Inflammatory macrophage (primary cell): ENCODE results near the gene STOM.
A peak's percentile ranks its signal among the peaks of the same experiment; 100 is the strongest.
"Not testable (repeated sequence)": the region's sequence is repeated elsewhere in the genome, so short reads cannot be mapped to it uniquely, and the experiment has no call there.

Source experiments
- DNase-seq, 2 donors: peaks; one replicate each; pipeline ENCODE4 v3.0.0-alpha.2; 2020 to 2022
- total RNA-seq, 18 experiments: gene quantifications; one replicate each; lab custom pipeline; 2026; ENCODE audit warnings: mixed read lengths in 6 of 18, inconsistent platforms in 2 of 18; lab: John Stamatoyannopoulos, UW

Gene STOM
- 134 to 242 (median 184) reads per million in 18 experiments for total RNA-seq

- DNase-seq, result no peak
These were observed at the start of gene STOM for GRCh38 chr9:121369595-121370265. STOM (minus strand) TSS chr9:121370250; CDS start chr9:121370187, 63 bp downstream.

- DNase-seq, result no peak
These were observed 41.9 kb upstream of the STOM start for GRCh38 chr9:121411993-121412392.

- DNase-seq, result no peak
These were observed 35.8 kb upstream of the STOM start for GRCh38 chr9:121405899-121406298.

GRCh38 chr9:121404906-121405305 is 34.9 kb upstream of the STOM start:
- no peak for DNase-seq

- DNase-seq, result peak; percentile 48 to 81
These were observed 30.0 kb upstream of the STOM start for GRCh38 chr9:121399883-121400607.

GRCh38 chr9:121399126-121399882 is 29.3 kb upstream of the STOM start:
- DNase-seq, result no peak

GRCh38 chr9:121398374-121398773 is 28.3 kb upstream of the STOM start:
- peak in 1 of 2 donors; percentile 3 for DNase-seq

- DNase-seq, result not testable (repeated sequence)
These were observed 27.2 kb upstream of the STOM start for GRCh38 chr9:121397277-121397676.

- no peak for DNase-seq
These were observed 25.5 kb upstream of the STOM start for GRCh38 chr9:121395558-121395957.

- DNase-seq, result peak; percentile 42 to 45
These were observed 24.2 kb upstream of the STOM start for GRCh38 chr9:121394292-121394691.

GRCh38 chr9:121393318-121393717 is 23.3 kb upstream of the STOM start:
- peak in 1 of 2 donors; percentile 13 for DNase-seq

- no peak for DNase-seq
These were observed 20.3 kb upstream of the STOM start for GRCh38 chr9:121390372-121390771.

- no peak for DNase-seq
These were observed 18.3 kb upstream of the STOM start for GRCh38 chr9:121388140-121388905.

GRCh38 chr9:121386442-121387175 is 16.6 kb upstream of the STOM start:
- no peak for DNase-seq

GRCh38 chr9:121383715-121384114 is 13.7 kb upstream of the STOM start:
- peak in 1 of 2 donors; percentile 33 for DNase-seq

- DNase-seq, result no peak
These were observed 10.8 kb upstream of the STOM start for GRCh38 chr9:121380846-121381245.

GRCh38 chr9:121376214-121376830 is 6.3 kb upstream of the STOM start:
- DNase-seq, result peak in 1 of 2 donors; percentile 41

GRCh38 chr9:121373011-121373729 is 3.1 kb upstream of the STOM start:
- DNase-seq, result no peak

GRCh38 chr9:121372239-121373010 is 2.4 kb upstream of the STOM start:
- DNase-seq, result peak in 1 of 2 donors; percentile 17
